Heart left ventricle (tissue), 16 donors: ENCODE data around the gene PRKCG. TPM values are rescaled to one million over a fixed set of nuclear protein-coding genes. Genes with fewer than 3 reads are reported as not detected.
A peak's percentile ranks its signal among the peaks of the same experiment; 100 is the strongest.

Source experiments
- ATAC-seq, 4 donors: fragments of 200-7000 bp; cut with Tn5 transposase; one replicate each; pipeline ENCODE4 v1.9.1; 2020 to 2022; ENCODE audit warnings: moderate library complexity in 4 of 4, mild to moderate bottlenecking in 3 of 4, moderate number of reproducible peaks in 1 of 4
- DNase-seq, 5 donors: peaks; one replicate each; pipeline ENCODE4 v3.0.0-alpha.2; 2020
- H3K27ac ChIP-seq, 12 donors: fragments of 200-600 bp; sonication (generic) in 4 of 12; one replicate each; pipeline versions ENCODE4 v1.5.0 to v1.8.0; 2016 to 2022; ENCODE audit warnings: mild to moderate bottlenecking in 2 of 12
- H3K27me3 ChIP-seq, 9 donors: fragments of 200-600 bp; sonication (generic) in 2 of 9; one replicate each; pipeline versions ENCODE4 v1.5.1 to v1.8.0; 2016 to 2022; ENCODE audit warnings: mild to moderate bottlenecking in 3 of 9
- H3K36me3 ChIP-seq, 9 donors: fragments of 200-600 bp; sonication (generic) in 2 of 9; one replicate each; pipeline versions ENCODE4 v1.5.0 to v1.8.0; 2018 to 2022; ENCODE audit warnings: mild to moderate bottlenecking in 2 of 9
- H3K4me1 ChIP-seq, 12 donors: fragments of 200-600 bp; sonication (generic) in 4 of 12; one replicate each; pipeline versions ENCODE4 v1.5.0 to v1.8.0; 2016 to 2022; ENCODE audit warnings: mild to moderate bottlenecking in 3 of 12
- H3K4me3 ChIP-seq, 12 donors: fragments of 200-600 bp; sonication (generic) in 4 of 12; one replicate each; pipeline versions ENCODE4 v1.5.0 to v1.8.0; 2017 to 2022; ENCODE audit warnings: mild to moderate bottlenecking in 9 of 12, moderate library complexity in 4 of 12
- H3K9me3 ChIP-seq, 12 donors: fragments of 200-600 bp; sonication (generic) in 4 of 12; one replicate each; pipeline versions ENCODE4 v1.5.0 to v1.8.0; 2016 to 2022; ENCODE audit warnings: mild to moderate bottlenecking in 1 of 12
- CTCF ChIP-seq, 12 donors: fragments of 200-600 bp; sonication (generic) in 4 of 12; IDR thresholded peaks; one replicate each; pipeline versions ENCODE4 v1.5.0 to v1.8.0; 2018 to 2022; ENCODE audit warnings: antibody characterized with exemption in 12 of 12, mild to moderate bottlenecking in 5 of 12
- POLR2A ChIP-seq, 2 donors: fragments of 450-650 bp; IDR thresholded peaks; one replicate each; pipeline ENCODE4 v1.6.1; 2017; ENCODE audit warnings: antibody characterized with exemption in 2 of 2, mild to moderate bottlenecking in 2 of 2, moderate library complexity in 2 of 2
- WGBS, 4 donors: extraction: QIAGEN DNeasy Blood & Tissue Kit in 2 of 4; methylation state at CpG; one replicate each; pipeline versions ENCODE4 v1.1.5 to v1.1.7; 2013 to 2018; 5-methylcytosine and 5-hydroxymethylcytosine counted together
- intact Hi-C, 10 donors: fragments of 100-400 bp; cut with DNase I; formaldehyde crosslinking; loops; one replicate each; pipeline versions ENCODE4 v1.11.1 to v1.14.2; 2022
- polyA plus RNA-seq, 2 donors: library from polyadenylated mRNA; stranded (reverse); fragments of 200-250 nt; gene quantifications; one replicate each; pipeline ENCODE4 v1.2.3, GENCODE V29; 2013
- total RNA-seq, 9 donors: library from RNA; depleted of rRNA in 2 of 9; stranded (reverse); fragments of >200 nt in 2 of 9; fragmentation: NEBNext Ultra II Directional in 3 of 9; extraction: Animal tissue kit (Norgen Biotek cat#: 25700) in 3 of 9; gene quantifications; one replicate each; pipeline versions ENCODE4 v1.1.0 to v1.2.4, GENCODE V29; 2016 to 2023
- donor health status: ischemic (EF 13 %, LVEDD 7.1; RV severe dilation, severe dysfunction).
- donor health status: healthy with polysubstance abuse.
- donor health status: DM: no; HTN: yes; CAD: no.
- donor health status: DM: no; HTN: no; CAD: no.
- donor health status: ischemic (EF 25% LVEDD 6.9; RV normal size, moderate dysfunction).
- donor health status: ischemic (EF 25% LVEDD 5.7; RV mildly dilated, moderate dysfunction).
- donor health status: healthy.
- donor health status: DM: yes; HTN: yes; CAD: no.
- donor health status: ischemic (EF 35%, LVEDD 5.7; RV mildly dilated, moderate dysfunction).
- donor health status: nonischemic (EF 11% LVEDD 7.7; RV severe dilation, severe dysfunction).
- donor health status: DM: yes; HTN: yes; CAD: no.
- donor health status: PGD.
- donor health status: ischemic (EF 29% LVEDD 5.4; RV normal size, mild dysfunction).
- donor health status: nonischemic (EF 23%, LVEDD 6.1; RV moderate dilation, normal function).

PRKCG gene
- total and polyA plus RNA-seq, 11 donors: 0.09 TPM; not detected in 10

GRCh38 chr19:53917356-53917755 is 35.4 kb downstream of the PRKCG start:
- Histone ChIP-seq H3K27ac (no peak overlapping the region), H3K4me3 (no peak overlapping the region), H3K27me3 (peaks cover 0 to 27% (median 11%) of the 10 kb centered on the region in 9 donors), H3K9me3 (no peaks in the 10 kb centered on the region), H3K36me3 (no peaks in the 10 kb centered on the region), H3K4me1 (no peaks in the 10 kb centered on the region)
- no peak for TF ChIP-seq CTCF (IDR thresholded peaks at IDR 0.05)
- no peak for TF ChIP-seq POLR2A (IDR thresholded peaks at IDR 0.05)
- ATAC-seq: no peak
- WGBS, 4 donors: 76 to 81% (median 79%) methylated on average over 7 of the region's 7 CpGs
- intact Hi-C loops: no loop called here
- DNase-seq: no peak

- ATAC-seq (no peak), DNase-seq (peak in 1 of 5 donors; percentile 42)
These were observed 45.7 kb downstream of the PRKCG start for GRCh38 chr19:53927739-53928138.

GRCh38 chr19:53936029-53936428 is 54.0 kb downstream of the PRKCG start:
- H3K27me3 ChIP-seq: peaks cover 0 to 32% (median 12%) of the 10 kb centered on the region in 9 donors
- no peaks in the 10 kb centered on the region for H3K36me3 ChIP-seq
- H3K27ac ChIP-seq: no peak overlapping the region
- no peak for ATAC-seq
- intact Hi-C loops: loop anchor here in 1 of 10 donors (10.0 kb wide), 1 partner anchor 69 kb away; no protein-coding TSS in a partner anchor
- H3K4me3 ChIP-seq: no peak overlapping the region
- TF ChIP-seq POLR2A (IDR thresholded peaks at IDR 0.05) (no peak), CTCF (IDR thresholded peaks at IDR 0.05) (no peak)
- no peaks in the 10 kb centered on the region for H3K4me1 ChIP-seq
- peaks cover 0 to 2% (median 0%) of the 10 kb centered on the region in 12 donors for H3K9me3 ChIP-seq
- WGBS, 4 donors: 49 to 55% (median 51%) methylated on average over 7 of the region's 7 CpGs
- no peak for DNase-seq

More at GRCh38 chr19:53927739-53928138, 45.7 kb downstream of the PRKCG start:
- intact Hi-C loops: no loop called here
- Histone ChIP-seq H3K27ac (no peak overlapping the region), H3K4me1 (no peaks in the 10 kb centered on the region), H3K9me3 (no peaks in the 10 kb centered on the region), H3K36me3 (no peaks in the 10 kb centered on the region), H3K27me3 (peaks cover 0 to 3% (median 0%) of the 10 kb centered on the region in 9 donors), H3K4me3 (no peak overlapping the region)
- WGBS, 4 donors: 34 to 42% (median 38%) methylated on average over 8 of the region's 8 CpGs
- TF ChIP-seq CTCF (IDR thresholded peaks at IDR 0.05) (no peak), POLR2A (IDR thresholded peaks at IDR 0.05) (no peak)

- WGBS, 4 donors: 4 to 7% (median 5%) methylated on average over 55 of the region's 55 CpGs
- ATAC-seq (no peak), DNase-seq (no peak)
- Histone ChIP-seq H3K27me3 (peaks cover 13 to 72% (median 41%) of the 10 kb centered on the region in 9 donors), H3K4me1 (no peaks in the 10 kb centered on the region), H3K4me3 (no peak overlapping the region), H3K9me3 (peaks cover 0 to 2% (median 0%) of the 10 kb centered on the region in 12 donors), H3K27ac (no peak overlapping the region), H3K36me3 (no peaks in the 10 kb centered on the region)
- TF ChIP-seq POLR2A (IDR thresholded peaks at IDR 0.05) (no peak), CTCF (IDR thresholded peaks at IDR 0.05) (no peak)
- intact Hi-C loops: no loop called here
These were observed 60.2 kb downstream of the PRKCG start for GRCh38 chr19:53942001-53942786.
